ENCODE data around the gene CACNB2. TPM values are rescaled to one million over a fixed set of nuclear protein-coding genes. Genes with fewer than 3 reads are reported as not detected.

Gene CACNB2
- total RNA-seq, 2 donors from 2014 or later = not detected

DNA sequence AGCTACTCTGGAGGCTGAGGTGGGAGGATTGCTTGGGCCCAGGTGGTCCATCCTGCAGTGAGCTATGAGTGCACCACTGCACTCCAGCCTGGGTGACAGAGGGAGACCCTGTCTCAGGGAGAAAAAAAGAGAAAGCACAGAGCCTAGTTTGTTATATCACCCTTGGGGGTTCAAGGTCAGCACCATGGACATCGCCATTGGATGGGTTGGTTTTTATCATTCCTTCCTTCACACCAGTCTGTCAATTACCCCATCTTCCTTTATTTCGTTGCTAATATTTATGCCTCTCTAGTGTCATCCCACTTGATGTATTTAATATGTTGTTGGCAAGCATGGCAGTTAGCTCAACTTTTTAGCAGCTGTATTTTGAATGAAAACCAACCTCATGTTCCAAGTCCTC, 328.9 kb downstream of the CACNB2 start:
- Mint-ChIP-seq H3K4me1 (ENCODE audit: low read depth) (no peaks in the 10 kb centered on the region), H3K4me3 (no peak overlapping the region), H3K27me3 (ENCODE audit: low read depth) (no peaks in the 10 kb centered on the region), H3K36me3 (ENCODE audit: insufficient read depth in 2 of 2) (no peaks in the 10 kb centered on the region), H3K27ac (no peak overlapping the region), H3K9me3 (no peaks in the 10 kb centered on the region)
- ATAC-seq (replicated peaks in 1 of 2) (no peak), DNase-seq (no peak)

DNA sequence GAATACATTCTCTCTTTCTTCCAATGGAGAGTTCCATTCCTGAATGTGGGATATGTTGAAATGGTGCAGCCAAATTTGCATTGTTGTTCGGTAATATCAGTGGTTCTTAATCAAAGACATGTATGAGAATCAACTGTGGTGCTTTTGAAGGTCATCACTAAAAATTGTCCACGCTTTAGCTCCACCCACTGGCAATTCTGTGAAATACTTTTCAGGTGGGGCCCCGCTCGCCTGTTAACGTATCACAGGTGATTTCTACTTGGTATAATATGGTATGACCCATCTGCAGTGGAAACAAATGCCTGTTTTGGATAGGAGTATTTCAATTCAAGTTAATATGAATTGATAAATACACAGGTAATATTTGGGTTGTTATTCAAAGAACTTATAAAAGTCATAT, 332.8 kb downstream of the CACNB2 start:
- ATAC-seq (replicated peaks in 1 of 2) = no peak
- DNase-seq = no peak
- Mint-ChIP-seq H3K27me3 (ENCODE audit: low read depth) (no peaks in the 10 kb centered on the region), H3K36me3 (ENCODE audit: insufficient read depth in 2 of 2) (no peaks in the 10 kb centered on the region), H3K4me1 (ENCODE audit: low read depth) (no peaks in the 10 kb centered on the region), H3K27ac (no peak overlapping the region), H3K4me3 (no peak overlapping the region), H3K9me3 (peaks cover 0 to 1% of the 10 kb centered on the region in 2 donors)

DNA sequence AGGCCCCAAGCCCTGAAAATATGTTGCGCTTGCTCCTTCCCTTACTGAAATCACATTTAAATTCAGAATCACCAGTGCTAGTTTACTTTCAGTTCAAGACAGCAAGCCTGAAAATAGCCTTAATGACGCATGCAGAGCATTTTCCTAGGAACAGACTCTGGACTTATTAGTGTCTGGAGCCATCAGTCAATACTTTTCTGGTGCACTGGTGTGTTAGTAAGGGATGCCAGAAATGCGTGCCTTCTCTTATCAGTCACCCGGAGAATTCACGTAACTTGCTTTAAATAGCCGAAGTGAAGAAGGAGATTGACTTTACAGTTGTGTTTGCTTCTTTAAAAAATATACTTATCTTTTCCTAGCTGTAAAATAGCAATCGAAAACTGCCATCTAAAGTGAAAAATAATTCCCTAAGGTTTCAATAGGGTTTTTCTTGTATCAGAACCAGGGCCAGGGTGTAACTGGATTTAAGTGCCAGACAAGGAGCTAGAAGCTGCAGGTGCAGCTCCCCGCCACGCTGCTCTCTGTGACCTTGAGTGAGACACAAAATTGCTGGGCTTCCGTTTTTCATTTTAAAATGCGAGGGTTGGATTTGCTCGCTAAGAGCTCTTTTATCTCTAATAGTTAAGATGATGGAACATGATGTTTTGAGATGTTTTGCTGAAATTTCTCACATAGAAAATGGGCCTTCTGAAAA, 333.3 kb downstream of the CACNB2 start:
- DNase-seq (no peak), ATAC-seq (replicated peaks in 1 of 2) (no peak)
- no peak overlapping the region for H3K27ac Mint-ChIP-seq
- peaks cover 0 to 1% of the 10 kb centered on the region in 2 donors for H3K9me3 Mint-ChIP-seq
- H3K36me3 Mint-ChIP-seq (ENCODE audit: insufficient read depth in 2 of 2) = no peaks in the 10 kb centered on the region
- H3K4me3 Mint-ChIP-seq = no peak overlapping the region
- no peaks in the 10 kb centered on the region for H3K4me1 Mint-ChIP-seq (ENCODE audit: low read depth)
- no peaks in the 10 kb centered on the region for H3K27me3 Mint-ChIP-seq (ENCODE audit: low read depth)

DNA sequence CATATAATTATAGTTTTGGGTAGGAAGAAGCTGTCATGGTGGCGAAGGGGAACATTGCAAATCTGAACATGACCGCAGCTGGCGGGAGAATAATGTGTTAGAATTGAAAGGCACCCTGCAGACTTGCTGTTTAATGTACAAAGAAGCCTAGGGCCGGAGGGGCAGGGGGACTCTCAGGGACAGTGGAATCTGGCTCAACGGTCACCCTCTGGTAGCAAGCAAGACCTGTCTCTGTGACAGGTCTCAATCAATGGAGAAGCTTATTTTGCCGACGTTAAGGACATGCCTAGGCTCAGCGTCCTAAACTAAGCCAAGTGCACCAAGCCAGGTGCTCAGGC, 333.9 kb downstream of the CACNB2 start:
- Mint-ChIP-seq H3K36me3 (ENCODE audit: insufficient read depth in 2 of 2) (no peaks in the 10 kb centered on the region), H3K4me1 (ENCODE audit: low read depth) (no peaks in the 10 kb centered on the region), H3K9me3 (peaks cover 0 to 1% of the 10 kb centered on the region in 2 donors), H3K27me3 (ENCODE audit: low read depth) (no peaks in the 10 kb centered on the region), H3K27ac (no peak overlapping the region), H3K4me3 (no peak overlapping the region)
- DNase-seq = no peak
- no peak for ATAC-seq (replicated peaks in 1 of 2)

DNA sequence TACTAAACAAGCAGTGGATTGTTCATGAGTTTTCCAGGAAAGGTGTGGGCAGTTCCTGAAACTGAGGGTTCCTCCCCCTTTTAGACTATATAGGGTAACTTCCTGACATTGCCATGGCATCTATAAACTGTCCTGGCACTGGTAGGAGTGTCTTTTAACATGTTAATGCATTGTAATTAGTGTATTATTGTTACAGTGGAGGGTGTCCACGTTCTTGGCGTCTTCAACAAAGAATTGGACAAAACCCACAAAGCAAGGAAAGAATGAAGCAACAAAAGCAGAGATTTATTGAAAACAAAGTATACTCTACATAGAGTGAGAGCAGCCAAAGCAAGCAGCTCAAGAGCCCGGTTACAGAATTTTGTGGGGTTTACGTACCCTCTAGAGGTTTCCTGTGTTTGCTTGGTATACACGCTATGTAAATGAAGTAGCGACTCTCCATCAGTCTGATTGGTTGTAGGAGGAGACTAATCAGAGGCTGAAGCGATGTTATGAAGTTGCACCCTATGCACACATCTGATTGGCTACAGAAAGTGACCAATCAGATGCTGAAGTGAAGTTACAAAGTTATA, 335.9 kb downstream of the CACNB2 start:
- Mint-ChIP-seq H3K27me3 (ENCODE audit: low read depth) (no peaks in the 10 kb centered on the region), H3K4me3 (no peak overlapping the region), H3K9me3 (peaks cover 0 to 1% of the 10 kb centered on the region in 2 donors), H3K36me3 (ENCODE audit: insufficient read depth in 2 of 2) (no peaks in the 10 kb centered on the region), H3K4me1 (ENCODE audit: low read depth) (no peaks in the 10 kb centered on the region), H3K27ac (no peak overlapping the region)
- ATAC-seq (replicated peaks in 1 of 2) (no peak), DNase-seq (no peak)

DNA sequence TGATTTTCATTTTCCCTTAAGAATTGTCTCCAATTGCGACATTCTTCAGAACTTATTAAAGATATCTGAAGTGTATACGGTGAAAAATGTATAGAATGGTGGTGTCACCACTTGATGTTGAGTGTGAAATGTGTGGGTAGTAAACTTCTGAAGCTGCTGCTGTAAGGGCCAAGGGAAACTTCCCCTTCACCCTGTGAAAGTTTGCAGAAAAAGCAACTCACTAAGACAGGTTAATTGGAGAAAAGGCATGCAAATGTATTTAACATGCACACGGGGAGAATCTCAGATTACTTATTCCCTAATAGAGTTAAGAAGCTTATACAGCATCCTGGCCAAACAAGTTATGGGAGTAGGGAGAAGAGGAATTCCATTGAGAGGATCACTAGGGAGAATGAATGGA, 338.1 kb downstream of the CACNB2 start:
- H3K36me3 Mint-ChIP-seq (ENCODE audit: insufficient read depth in 2 of 2) = no peaks in the 10 kb centered on the region
- no peaks in the 10 kb centered on the region for H3K4me1 Mint-ChIP-seq (ENCODE audit: low read depth)
- DNase-seq = no peak
- no peak for ATAC-seq (replicated peaks in 1 of 2)
- peaks cover 0 to 1% of the 10 kb centered on the region in 2 donors for H3K9me3 Mint-ChIP-seq
- H3K27me3 Mint-ChIP-seq (ENCODE audit: low read depth) = no peaks in the 10 kb centered on the region
- H3K27ac Mint-ChIP-seq = no peak overlapping the region
- no peak overlapping the region for H3K4me3 Mint-ChIP-seq

DNA sequence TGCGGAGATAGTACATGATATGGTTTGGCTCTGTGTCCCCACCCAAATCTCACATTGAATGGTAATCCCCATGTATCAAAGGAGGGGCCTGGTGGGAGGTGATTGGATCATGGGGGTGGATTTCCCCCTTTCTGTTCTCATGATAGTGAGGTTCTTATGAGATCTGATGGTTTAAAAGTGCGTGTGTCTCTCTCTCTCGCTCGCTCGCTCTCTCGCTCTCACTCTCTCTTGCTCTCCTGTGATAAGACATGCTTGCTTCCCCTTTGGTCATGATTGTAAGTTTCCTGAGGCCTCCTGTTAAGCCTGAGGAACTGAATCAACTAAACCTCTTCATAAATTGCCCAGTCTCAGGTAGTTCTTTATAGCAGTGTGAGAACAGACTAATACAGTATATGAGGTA, 339.3 kb downstream of the CACNB2 start:
- H3K27me3 Mint-ChIP-seq (ENCODE audit: low read depth) = no peaks in the 10 kb centered on the region
- H3K4me3 Mint-ChIP-seq = no peak overlapping the region
- ATAC-seq (replicated peaks in 1 of 2) = no peak
- no peak for DNase-seq
- no peaks in the 10 kb centered on the region for H3K4me1 Mint-ChIP-seq (ENCODE audit: low read depth)
- H3K36me3 Mint-ChIP-seq (ENCODE audit: insufficient read depth in 2 of 2) = no peaks in the 10 kb centered on the region
- no peak overlapping the region for H3K27ac Mint-ChIP-seq
- H3K9me3 Mint-ChIP-seq = peaks cover 0 to 1% of the 10 kb centered on the region in 2 donors

DNA sequence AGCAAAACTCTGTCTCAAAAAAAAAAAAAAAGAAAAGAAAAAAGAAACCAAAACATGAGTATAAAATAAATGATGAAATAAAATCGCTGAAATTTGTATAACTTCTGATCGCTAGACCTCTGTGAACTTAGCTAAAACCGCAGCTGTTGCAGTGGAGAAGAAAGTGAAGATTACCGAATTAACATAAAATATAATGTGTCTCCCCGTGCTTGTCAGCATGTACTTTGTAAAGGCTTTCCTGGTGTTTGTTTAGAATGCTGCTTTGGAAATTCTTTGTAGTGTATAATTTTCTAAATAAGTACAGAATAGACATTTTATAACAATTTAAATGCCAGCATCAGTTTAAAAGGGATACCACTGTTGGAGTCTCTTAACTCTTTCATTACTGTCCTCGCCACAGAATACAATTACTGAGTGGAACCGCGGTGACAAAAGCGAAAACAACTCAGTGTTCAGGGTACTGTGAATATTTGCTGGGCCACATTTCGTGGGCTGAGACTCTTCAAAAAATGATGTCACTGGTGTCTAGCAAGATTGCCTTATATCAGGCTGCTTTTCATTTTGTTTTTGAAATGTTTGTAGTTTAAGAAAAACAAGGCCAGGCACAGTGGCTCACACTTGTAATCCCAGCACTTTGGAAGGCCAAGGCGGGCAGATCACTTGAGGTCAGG, 343.4 kb downstream of the CACNB2 start:
- Mint-ChIP-seq H3K27me3 (ENCODE audit: low read depth) (no peaks in the 10 kb centered on the region), H3K36me3 (ENCODE audit: insufficient read depth in 2 of 2) (no peaks in the 10 kb centered on the region), H3K4me3 (no peak overlapping the region), H3K9me3 (no peaks in the 10 kb centered on the region), H3K4me1 (ENCODE audit: low read depth) (no peaks in the 10 kb centered on the region), H3K27ac (no peak overlapping the region)
- ATAC-seq (replicated peaks in 1 of 2) = no peak
- DNase-seq = no peak

DNA sequence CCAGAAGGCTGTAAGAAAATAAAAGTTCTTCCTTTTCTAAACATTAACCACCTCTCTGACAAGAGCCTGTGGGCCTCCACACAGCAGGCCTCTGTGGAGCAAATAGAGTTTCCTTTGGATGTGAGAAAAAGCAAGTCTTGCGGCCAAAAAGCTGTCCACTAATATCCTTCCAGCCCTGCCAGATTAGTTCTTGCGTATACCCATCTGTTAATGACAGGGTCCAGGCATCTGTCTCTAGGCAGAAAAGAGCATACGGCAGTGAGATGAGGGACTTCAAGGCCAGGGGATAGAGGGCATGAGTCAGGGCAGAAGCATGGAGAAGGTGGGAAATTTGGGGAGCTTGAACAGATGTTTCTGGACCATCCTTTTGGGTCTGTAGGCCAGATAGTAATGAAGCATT, 346.2 kb downstream of the CACNB2 start:
- no peak for DNase-seq
- no peaks in the 10 kb centered on the region for H3K36me3 Mint-ChIP-seq (ENCODE audit: insufficient read depth in 2 of 2)
- H3K4me3 Mint-ChIP-seq = no peak overlapping the region
- no peaks in the 10 kb centered on the region for H3K27me3 Mint-ChIP-seq (ENCODE audit: low read depth)
- H3K27ac Mint-ChIP-seq = no peak overlapping the region
- H3K4me1 Mint-ChIP-seq (ENCODE audit: low read depth) = no peaks in the 10 kb centered on the region
- no peak for ATAC-seq (replicated peaks in 1 of 2)
- no peaks in the 10 kb centered on the region for H3K9me3 Mint-ChIP-seq

DNA sequence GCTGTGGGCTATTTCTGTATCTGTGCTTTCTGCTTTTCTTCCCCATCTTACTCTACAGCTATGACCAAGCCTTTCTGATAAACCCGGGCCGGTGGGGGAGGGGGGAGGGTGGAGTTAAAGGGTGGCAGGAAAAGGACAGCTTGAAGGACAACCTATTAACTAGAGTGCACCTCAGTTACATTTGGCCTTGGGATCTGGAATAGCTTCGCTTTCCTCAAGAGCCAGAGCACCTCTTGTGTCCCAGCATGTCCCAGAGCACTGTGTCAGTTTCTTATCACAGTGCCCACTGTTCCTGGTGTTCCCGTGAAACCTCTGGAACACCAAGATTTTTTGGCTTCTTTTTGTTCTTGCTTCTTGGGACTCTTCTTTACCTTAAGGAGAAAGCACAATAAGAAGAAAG, 350.5 kb downstream of the CACNB2 start:
- DNase-seq (no peak), ATAC-seq (replicated peaks in 1 of 2) (no peak)
- Mint-ChIP-seq H3K4me3 (no peak overlapping the region), H3K27me3 (ENCODE audit: low read depth) (no peaks in the 10 kb centered on the region), H3K27ac (no peak overlapping the region), H3K4me1 (ENCODE audit: low read depth) (no peaks in the 10 kb centered on the region), H3K36me3 (ENCODE audit: insufficient read depth in 2 of 2) (no peaks in the 10 kb centered on the region), H3K9me3 (peaks cover 0 to 2% of the 10 kb centered on the region in 2 donors)

DNA sequence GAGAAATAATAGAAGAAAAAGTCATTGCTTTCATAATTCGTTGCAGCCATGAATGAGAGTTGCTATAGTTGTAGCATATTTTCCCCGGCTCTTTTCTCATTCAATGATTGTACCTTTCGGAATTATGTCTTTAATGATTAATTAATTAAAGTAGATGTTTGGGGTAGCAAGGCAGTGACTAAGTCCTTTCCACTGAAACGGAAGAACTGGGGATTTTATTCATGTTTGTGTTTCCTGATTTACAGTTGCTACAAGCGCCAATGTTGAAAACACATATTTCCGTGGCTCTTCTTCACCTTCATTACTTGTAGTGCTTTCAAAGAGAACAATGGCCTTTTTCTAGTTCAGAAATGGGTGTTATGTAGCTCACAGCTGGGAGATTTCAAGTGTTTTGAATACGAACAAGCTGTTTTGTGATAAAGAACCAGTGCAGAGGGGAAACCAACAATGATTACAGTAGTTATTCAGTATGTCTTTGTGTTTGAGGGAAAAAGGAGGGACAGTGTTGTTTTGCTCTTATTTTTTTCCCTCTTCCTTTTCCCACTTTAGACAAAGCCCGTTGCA, 357.7 kb downstream of the CACNB2 start:
- no peak for ATAC-seq (replicated peaks in 1 of 2)
- H3K4me1 Mint-ChIP-seq (ENCODE audit: low read depth) = no peaks in the 10 kb centered on the region
- DNase-seq = no peak
- peaks cover 0 to 2% of the 10 kb centered on the region in 2 donors for H3K9me3 Mint-ChIP-seq
- no peak overlapping the region for H3K27ac Mint-ChIP-seq
- no peaks in the 10 kb centered on the region for H3K36me3 Mint-ChIP-seq (ENCODE audit: insufficient read depth in 2 of 2)
- H3K4me3 Mint-ChIP-seq = no peak overlapping the region
- H3K27me3 Mint-ChIP-seq (ENCODE audit: low read depth) = no peaks in the 10 kb centered on the region

DNA sequence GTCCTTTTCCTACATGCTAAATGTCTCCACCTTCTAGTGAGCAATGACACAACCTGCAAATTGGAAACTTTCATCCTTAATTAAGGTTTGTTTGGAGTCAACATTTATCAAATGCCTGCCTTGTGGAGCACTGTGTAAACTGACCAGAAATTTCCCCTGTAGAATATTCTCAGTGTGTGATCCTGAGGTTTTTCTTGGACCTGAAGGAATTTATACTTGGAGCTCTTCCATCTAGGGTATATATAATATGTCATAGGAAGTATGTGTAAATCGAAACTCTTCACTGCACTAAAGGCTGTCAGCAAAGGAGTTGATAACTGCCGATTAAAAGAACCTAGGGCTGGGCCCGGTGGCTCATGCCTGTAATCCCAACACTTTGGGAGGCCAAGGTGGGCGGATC, 358.8 kb downstream of the CACNB2 start:
- Mint-ChIP-seq H3K27me3 (ENCODE audit: low read depth) (no peaks in the 10 kb centered on the region), H3K4me1 (ENCODE audit: low read depth) (no peaks in the 10 kb centered on the region), H3K36me3 (ENCODE audit: insufficient read depth in 2 of 2) (no peaks in the 10 kb centered on the region), H3K9me3 (no peaks in the 10 kb centered on the region), H3K27ac (no peak overlapping the region), H3K4me3 (no peak overlapping the region)
- ATAC-seq (replicated peaks in 1 of 2) (no peak), DNase-seq (no peak)

DNA sequence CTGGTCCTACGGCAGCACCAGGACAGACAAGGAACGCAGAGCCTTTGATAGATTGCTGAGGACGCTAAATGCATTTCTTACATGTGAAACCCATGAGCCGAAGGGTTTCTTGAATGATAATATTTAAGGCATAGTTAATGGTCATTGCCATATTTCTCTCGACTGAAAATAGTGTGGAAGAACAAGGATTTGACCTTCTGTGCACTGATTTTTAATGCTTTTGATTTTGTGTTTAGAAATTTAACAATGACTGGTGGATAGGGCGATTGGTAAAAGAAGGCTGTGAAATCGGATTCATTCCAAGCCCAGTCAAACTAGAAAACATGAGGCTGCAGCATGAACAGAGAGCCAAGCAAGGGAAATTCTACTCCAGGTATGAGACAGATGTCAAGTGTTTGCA, 360.4 kb downstream of the CACNB2 start:
- Mint-ChIP-seq H3K27ac (no peak overlapping the region), H3K9me3 (no peaks in the 10 kb centered on the region), H3K4me3 (no peak overlapping the region), H3K4me1 (ENCODE audit: low read depth) (no peaks in the 10 kb centered on the region), H3K27me3 (ENCODE audit: low read depth) (peaks cover 5% of the 10 kb centered on the region), H3K36me3 (ENCODE audit: insufficient read depth in 2 of 2) (no peaks in the 10 kb centered on the region)
- DNase-seq (no peak), ATAC-seq (replicated peaks in 1 of 2) (no peak)

Data from activated T-cell treated with anti-CD3 and anti-CD28 coated beads, Interleukin-2, amount 50 U/mL, for 72 hours (primary cell).